ENCODE data around the gene ANO4.
"Not testable (repeated sequence)": the region's sequence is repeated elsewhere in the genome, so short reads cannot be mapped to it uniquely, and the experiment has no call there.

Gene ANO4

GRCh38 chr12:101089271-101089670, 294.7 kb downstream of the ANO4 start:
- DNase-seq (ENCODE audit: low spot score) = no peak

GRCh38 chr12:101090222-101090621, 295.6 kb downstream of the ANO4 start:
- DNase-seq (ENCODE audit: low spot score) = not testable (repeated sequence)

- no peak for DNase-seq (ENCODE audit: low spot score)
These were observed 303.4 kb downstream of the ANO4 start for GRCh38 chr12:101097829-101098580.

- DNase-seq (ENCODE audit: low spot score) = no peak
These were observed 312.6 kb downstream of the ANO4 start for GRCh38 chr12:101107032-101107763.

- DNase-seq (ENCODE audit: low spot score) = no peak
These were observed 313.6 kb downstream of the ANO4 start for GRCh38 chr12:101108130-101108529.

- DNase-seq (ENCODE audit: low spot score) = no peak
These were observed 316.3 kb downstream of the ANO4 start for GRCh38 chr12:101110866-101111265.

- DNase-seq (ENCODE audit: low spot score) = no peak
These were observed 316.9 kb downstream of the ANO4 start for GRCh38 chr12:101111441-101111840.

- no peak for DNase-seq (ENCODE audit: low spot score)
These were observed 320.8 kb downstream of the ANO4 start for GRCh38 chr12:101115326-101115725.

- no peak for DNase-seq (ENCODE audit: low spot score)
These were observed 322.3 kb downstream of the ANO4 start for GRCh38 chr12:101116911-101117310.

GRCh38 chr12:101117842-101118241, 323.3 kb downstream of the ANO4 start:
- DNase-seq (ENCODE audit: low spot score) = no peak

- DNase-seq (ENCODE audit: low spot score) = no peak
These were observed 333.1 kb downstream of the ANO4 start for GRCh38 chr12:101127521-101128219.

GRCh38 chr12:101145777-101146431, 351.3 kb downstream of the ANO4 start:
- not testable (repeated sequence) for DNase-seq (ENCODE audit: low spot score)

- DNase-seq (ENCODE audit: low spot score) = no peak
These were observed 370.7 kb downstream of the ANO4 start for GRCh38 chr12:101165319-101165718.

- DNase-seq (ENCODE audit: low spot score) = no peak
These were observed 372.3 kb downstream of the ANO4 start for GRCh38 chr12:101166866-101167265.

- DNase-seq (ENCODE audit: low spot score) = no peak
These were observed 373.4 kb downstream of the ANO4 start for GRCh38 chr12:101168001-101168400.

- no peak for DNase-seq (ENCODE audit: low spot score)
These were observed 377.7 kb downstream of the ANO4 start for GRCh38 chr12:101172316-101172715.

GRCh38 chr12:101173197-101173749, 378.7 kb downstream of the ANO4 start:
- no peak for DNase-seq (ENCODE audit: low spot score)

GRCh38 chr12:101174541-101174940, 380.0 kb downstream of the ANO4 start:
- no peak for DNase-seq (ENCODE audit: low spot score)

Data from CD4-positive, alpha-beta T cell treated with Interleukin-6 at 100 ng/mL for 8 hours (primary cell).